Fibroblast of lung (primary cell): Measurements from ENCODE around the gene ZBP1.

Experiments
- EZH2 ChIP-seq: IDR thresholded peaks from 2 replicates; pipeline ENCODE4 v1.5.1; 2012; ENCODE audit warnings: low read length, control low read depth, mild to moderate bottlenecking; ENCODE audit errors: missing control alignments
- TF ChIP-seq, protein P1 (sequence below), 2 donors: IDR thresholded peaks in 1 of 2; conservative IDR thresholded peaks in 1 of 2; 1 replicate in 1 of 2; 2 replicates in 1 of 2; pipeline ENCODE4 v1.5.1; 2011 to 2012; ENCODE audit warnings: low read length in 2 of 2, control low read depth in 1 of 2, inconsistent platforms in 1 of 2, low read depth in 1 of 2, mild to moderate bottlenecking in 1 of 2

DNA sequence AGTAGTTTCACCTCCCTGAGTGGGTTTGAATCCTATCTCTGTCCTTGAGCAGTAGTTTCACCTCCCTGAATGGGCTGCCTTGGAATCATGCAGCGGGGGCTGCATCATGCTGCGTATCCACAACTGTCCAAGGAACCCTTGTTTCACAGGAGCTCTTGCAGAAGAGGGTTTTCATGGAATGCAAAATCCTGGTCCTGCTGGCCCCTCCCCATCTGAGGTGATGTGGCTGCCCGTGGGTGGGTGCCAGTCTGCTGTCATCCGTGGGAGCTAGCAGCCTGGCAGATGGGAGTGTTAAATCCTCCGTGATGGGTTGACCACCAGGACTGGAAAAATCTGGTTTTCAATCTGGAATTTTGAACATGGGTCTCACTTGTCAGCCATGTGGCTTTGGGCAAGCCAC, 21.7 kb downstream of the ZBP1 start:
- TF ChIP-seq, protein P1, sequence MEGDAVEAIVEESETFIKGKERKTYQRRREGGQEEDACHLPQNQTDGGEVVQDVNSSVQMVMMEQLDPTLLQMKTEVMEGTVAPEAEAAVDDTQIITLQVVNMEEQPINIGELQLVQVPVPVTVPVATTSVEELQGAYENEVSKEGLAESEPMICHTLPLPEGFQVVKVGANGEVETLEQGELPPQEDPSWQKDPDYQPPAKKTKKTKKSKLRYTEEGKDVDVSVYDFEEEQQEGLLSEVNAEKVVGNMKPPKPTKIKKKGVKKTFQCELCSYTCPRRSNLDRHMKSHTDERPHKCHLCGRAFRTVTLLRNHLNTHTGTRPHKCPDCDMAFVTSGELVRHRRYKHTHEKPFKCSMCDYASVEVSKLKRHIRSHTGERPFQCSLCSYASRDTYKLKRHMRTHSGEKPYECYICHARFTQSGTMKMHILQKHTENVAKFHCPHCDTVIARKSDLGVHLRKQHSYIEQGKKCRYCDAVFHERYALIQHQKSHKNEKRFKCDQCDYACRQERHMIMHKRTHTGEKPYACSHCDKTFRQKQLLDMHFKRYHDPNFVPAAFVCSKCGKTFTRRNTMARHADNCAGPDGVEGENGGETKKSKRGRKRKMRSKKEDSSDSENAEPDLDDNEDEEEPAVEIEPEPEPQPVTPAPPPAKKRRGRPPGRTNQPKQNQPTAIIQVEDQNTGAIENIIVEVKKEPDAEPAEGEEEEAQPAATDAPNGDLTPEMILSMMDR (conservative IDR thresholded peaks at IDR 0.05 in 1 of 2, IDR thresholded peaks at IDR 0.05 in 1 of 2; ENCODE audit: low read depth in 1 of 2, low read length in 2 of 2): no peak
- no peak for TF ChIP-seq EZH2
